Natural killer cell (primary cell): ENCODE data around the gene UQCRC2. TPM values are rescaled to one million over a fixed set of nuclear protein-coding genes. Genes with fewer than 3 reads are reported as not detected.
"Not testable (repeated sequence)": the region's sequence is repeated elsewhere in the genome, so short reads cannot be mapped to it uniquely, and the experiment has no call there.

Experiments used
- ATAC-seq, 3 donors: fragments of 150-1000 bp in 2 of 3; fragments of 200-7000 bp in 1 of 3; cut with Tn5 transposase; 1 replicate in 1 of 3; 2 replicates in 2 of 3; pipeline ENCODE4 v1.10.0; 2021; ENCODE audit warnings: mild to moderate bottlenecking in 2 of 3, moderate library complexity in 2 of 3
- DNase-seq, 2 donors: peaks; one replicate each; pipeline versions ENCODE4 v3.0.0 to v3.0.0-alpha.2; 2013 to 2021; ENCODE audit warnings: mixed read lengths in 1 of 2
- H3K27ac ChIP-seq: one replicate; pipeline ENCODE4 v1.5.1; 2013; ENCODE audit warnings: mild to moderate bottlenecking, low read length
- H3K27me3 ChIP-seq: one replicate; pipeline ENCODE4 v1.6.1; 2013; ENCODE audit warnings: low read length; ENCODE audit not compliant: control insufficient read depth, insufficient read depth
- H3K36me3 ChIP-seq: one replicate; pipeline ENCODE4 v1.6.1; 2013; ENCODE audit warnings: low read length; ENCODE audit not compliant: control insufficient read depth, insufficient read depth
- H3K4me1 ChIP-seq: one replicate; pipeline ENCODE4 v1.6.1; 2013; ENCODE audit warnings: low read length; ENCODE audit not compliant: control insufficient read depth, insufficient read depth
- H3K4me3 ChIP-seq: one replicate; pipeline ENCODE4 v1.5.1; 2013; ENCODE audit warnings: low read length
- H3K9me3 ChIP-seq: one replicate; pipeline ENCODE4 v1.6.1; 2013; ENCODE audit warnings: low read length; ENCODE audit not compliant: control insufficient read depth, insufficient read depth
- H3K27ac Mint-ChIP-seq, 2 donors: one replicate each; pipeline ENCODE4 v1.8.0; 2022; ENCODE audit warnings: mild to moderate bottlenecking in 2 of 2, mixed read lengths in 2 of 2, moderate library complexity in 1 of 2
- H3K27me3 Mint-ChIP-seq, 2 donors: one replicate each; pipeline ENCODE4 v1.8.0; 2022; ENCODE audit warnings: low read depth in 2 of 2, mixed read lengths in 2 of 2
- H3K36me3 Mint-ChIP-seq: one replicate; pipeline ENCODE4 v1.8.0; 2022; ENCODE audit warnings: mixed read lengths
- H3K4me1 Mint-ChIP-seq, 2 donors: one replicate each; pipeline ENCODE4 v1.8.0; 2022; ENCODE audit warnings: mixed read lengths in 2 of 2
- H3K4me3 Mint-ChIP-seq: one replicate; pipeline ENCODE4 v1.8.0; 2022; ENCODE audit warnings: mild to moderate bottlenecking, moderate library complexity, mixed read lengths
- H3K9me3 Mint-ChIP-seq, 2 donors: one replicate each; pipeline ENCODE4 v1.8.0; 2022; ENCODE audit warnings: mixed read lengths in 2 of 2
- WGBS: methylation state at CpG from one replicate; pipeline ENCODE4 v1.1.7; 2013; ENCODE audit warnings: missing lambda C conversion rate; ENCODE audit not compliant: insufficient coverage; 5-methylcytosine and 5-hydroxymethylcytosine counted together
- intact Hi-C: fragments of 100-400 bp; cut with micrococcal nuclease; formaldehyde crosslinking; loops from one replicate; pipeline ENCODE4 v1.14.2; 2022
- total RNA-seq, 4 donors: library from RNA; stranded (reverse); fragments of 120-200 nt in 1 of 4; gene quantifications; one replicate each; pipeline versions ENCODE4 v1.2.3 to v1.2.4, GENCODE V29; 2013 to 2022
- TF ChIP-seq, protein P1 (sequence below): fragments of 200-600 bp; IDR thresholded peaks from one replicate; pipeline ENCODE4 v1.8.0; 2022; ENCODE audit warnings: antibody characterized with exemption

UQCRC2 gene
- total RNA-seq, 3 donors from 2014 or later (not counting 1 experiment from before 2014, with no cell fraction given), result 162 to 177 (median 177) TPM

DNA sequence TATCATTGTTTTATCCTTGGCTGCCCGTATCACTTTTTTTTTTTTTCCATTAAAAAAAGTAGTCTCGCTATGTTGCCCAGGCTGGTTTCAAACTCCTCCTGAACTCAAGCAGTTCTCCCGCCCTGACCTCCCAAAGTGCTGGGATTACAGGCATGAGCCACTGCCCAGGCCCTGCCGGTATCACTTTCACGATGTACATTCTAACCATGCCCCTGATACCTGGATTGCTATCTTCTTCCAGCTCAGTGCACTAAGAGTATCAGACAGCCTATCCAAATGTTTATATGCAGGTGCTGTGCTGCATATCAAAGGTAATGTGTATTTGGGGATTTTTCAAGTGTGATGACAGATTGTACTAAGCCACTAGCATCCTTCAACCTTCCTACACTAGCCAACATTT, 69.0 kb downstream of the UQCRC2 start:
- Mint-ChIP-seq H3K4me1 (peaks cover 10 to 27% of the 10 kb centered on the region in 2 donors), H3K27me3 (no peaks in the 10 kb centered on the region), H3K36me3 (no peaks in the 10 kb centered on the region), H3K27ac (no peak overlapping the region), H3K9me3 (no peaks in the 10 kb centered on the region), H3K4me3 (no peak overlapping the region)
- DNase-seq (no peak), ATAC-seq (no peak)
- no peak overlapping the region for H3K4me3 ChIP-seq
- H3K9me3 ChIP-seq, result no peaks in the 10 kb centered on the region
- no peak overlapping the region for H3K27ac ChIP-seq
- intact Hi-C loops, result no loop called here
- TF ChIP-seq, protein P1, sequence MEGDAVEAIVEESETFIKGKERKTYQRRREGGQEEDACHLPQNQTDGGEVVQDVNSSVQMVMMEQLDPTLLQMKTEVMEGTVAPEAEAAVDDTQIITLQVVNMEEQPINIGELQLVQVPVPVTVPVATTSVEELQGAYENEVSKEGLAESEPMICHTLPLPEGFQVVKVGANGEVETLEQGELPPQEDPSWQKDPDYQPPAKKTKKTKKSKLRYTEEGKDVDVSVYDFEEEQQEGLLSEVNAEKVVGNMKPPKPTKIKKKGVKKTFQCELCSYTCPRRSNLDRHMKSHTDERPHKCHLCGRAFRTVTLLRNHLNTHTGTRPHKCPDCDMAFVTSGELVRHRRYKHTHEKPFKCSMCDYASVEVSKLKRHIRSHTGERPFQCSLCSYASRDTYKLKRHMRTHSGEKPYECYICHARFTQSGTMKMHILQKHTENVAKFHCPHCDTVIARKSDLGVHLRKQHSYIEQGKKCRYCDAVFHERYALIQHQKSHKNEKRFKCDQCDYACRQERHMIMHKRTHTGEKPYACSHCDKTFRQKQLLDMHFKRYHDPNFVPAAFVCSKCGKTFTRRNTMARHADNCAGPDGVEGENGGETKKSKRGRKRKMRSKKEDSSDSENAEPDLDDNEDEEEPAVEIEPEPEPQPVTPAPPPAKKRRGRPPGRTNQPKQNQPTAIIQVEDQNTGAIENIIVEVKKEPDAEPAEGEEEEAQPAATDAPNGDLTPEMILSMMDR, result no peak
- no peaks in the 10 kb centered on the region for H3K4me1 ChIP-seq
- 100% methylated on average over 5 of the region's 5 CpGs for WGBS
- no peaks in the 10 kb centered on the region for H3K36me3 ChIP-seq
- no peaks in the 10 kb centered on the region for H3K27me3 ChIP-seq

DNA sequence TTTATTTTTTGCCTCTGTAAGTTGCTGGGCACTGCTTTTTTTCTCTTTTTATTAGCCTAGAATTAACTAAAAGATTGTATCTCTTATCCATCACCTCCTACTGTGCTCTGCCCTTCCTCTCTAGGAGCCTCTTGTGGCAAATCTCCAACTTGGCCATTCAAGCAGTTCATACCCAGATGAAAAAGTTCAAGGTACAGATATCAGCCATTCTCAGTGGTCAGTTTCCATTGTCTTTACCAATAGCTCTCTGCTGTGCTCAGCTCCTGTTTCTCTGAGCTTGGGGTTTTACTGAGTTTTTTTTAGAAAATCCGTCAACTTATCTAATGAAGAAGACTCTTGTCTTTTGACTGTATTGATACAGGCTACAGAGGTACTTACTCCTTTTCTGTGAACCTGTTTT, 70.3 kb downstream of the UQCRC2 start:
- DNase-seq (no peak), ATAC-seq (no peak)
- Mint-ChIP-seq H3K4me1 (peaks cover 7 to 22% of the 10 kb centered on the region in 2 donors), H3K9me3 (no peaks in the 10 kb centered on the region), H3K27ac (no peak overlapping the region), H3K36me3 (no peaks in the 10 kb centered on the region), H3K27me3 (no peaks in the 10 kb centered on the region), H3K4me3 (no peak overlapping the region)
- intact Hi-C loops, result no loop called here
- WGBS, result 100% methylated on average over 1 of the region's 1 CpG
- TF ChIP-seq, protein P1, result no peak
- Histone ChIP-seq H3K27me3 (no peaks in the 10 kb centered on the region), H3K4me1 (no peaks in the 10 kb centered on the region), H3K36me3 (no peaks in the 10 kb centered on the region), H3K27ac (no peak overlapping the region), H3K4me3 (no peak overlapping the region), H3K9me3 (no peaks in the 10 kb centered on the region)

DNA sequence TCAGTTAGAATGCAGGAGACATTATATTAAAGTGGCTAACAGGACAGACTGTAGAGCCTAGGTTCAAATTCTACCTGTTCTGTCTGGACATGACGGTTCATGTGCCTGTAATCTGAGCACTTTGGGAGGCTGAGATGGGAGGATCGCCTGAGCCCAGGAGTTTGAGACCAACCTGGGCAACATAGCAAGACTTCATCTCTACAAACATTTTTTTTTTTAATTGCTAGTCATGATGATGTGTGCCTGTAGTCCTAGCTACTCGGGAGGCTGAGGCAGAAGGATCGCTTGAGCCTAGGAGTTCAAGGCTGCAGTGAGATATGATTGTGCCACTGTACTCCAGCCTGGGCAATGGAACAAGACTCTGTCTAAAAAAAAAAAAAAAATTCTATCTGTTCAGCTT, 71.6 kb downstream of the UQCRC2 start:
- WGBS, result 98% methylated on average over 4 of the region's 4 CpGs
- H3K27ac ChIP-seq, H3K27me3 ChIP-seq, H3K4me3 Mint-ChIP-seq, H3K36me3 Mint-ChIP-seq, H3K9me3 Mint-ChIP-seq, intact Hi-C loops, H3K4me3 ChIP-seq, DNase-seq, ATAC-seq, H3K36me3 ChIP-seq, H3K27me3 Mint-ChIP-seq, H3K4me1 ChIP-seq, H3K27ac Mint-ChIP-seq, H3K9me3 ChIP-seq: not testable (repeated sequence)
- H3K4me1 Mint-ChIP-seq, result peaks cover 0 to 20% of the 10 kb centered on the region in 2 donors

DNA sequence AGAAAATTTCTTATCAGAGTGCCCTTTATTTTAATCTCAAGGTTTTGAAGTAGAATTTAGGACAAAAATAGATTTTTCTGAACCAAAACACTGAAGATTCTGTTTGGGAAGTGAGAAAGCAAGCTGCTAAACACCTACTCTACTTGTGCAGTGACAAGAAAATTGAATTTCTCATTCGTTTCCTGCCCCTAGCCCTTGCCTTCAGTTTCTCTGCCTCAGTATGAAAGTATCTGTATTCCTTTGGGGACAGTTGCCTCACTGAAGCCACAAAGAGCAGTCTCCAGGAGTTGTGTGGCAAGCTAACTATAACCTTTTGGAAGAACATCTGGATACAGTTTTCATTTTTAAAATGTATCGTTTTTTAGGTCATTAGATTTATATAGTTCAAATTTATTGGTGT, 74.5 kb downstream of the UQCRC2 start:
- H3K9me3 Mint-ChIP-seq, result no peaks in the 10 kb centered on the region
- H3K27ac Mint-ChIP-seq, result no peak overlapping the region
- H3K4me3 ChIP-seq, result no peak overlapping the region
- no peak overlapping the region for H3K27ac ChIP-seq
- no peaks in the 10 kb centered on the region for H3K4me1 ChIP-seq
- H3K4me1 Mint-ChIP-seq, result peaks cover 13 to 19% of the 10 kb centered on the region in 2 donors
- intact Hi-C loops, result no loop called here
- H3K9me3 ChIP-seq, result no peaks in the 10 kb centered on the region
- no peaks in the 10 kb centered on the region for H3K27me3 ChIP-seq
- 58% methylated on average over 1 of the region's 2 CpGs for WGBS
- TF ChIP-seq, protein P1, result no peak
- ATAC-seq (no peak), DNase-seq (no peak)
- no peaks in the 10 kb centered on the region for H3K36me3 Mint-ChIP-seq
- peaks cover 3% of the 10 kb centered on the region for H3K36me3 ChIP-seq
- no peaks in the 10 kb centered on the region for H3K27me3 Mint-ChIP-seq
- H3K4me3 Mint-ChIP-seq, result no peak overlapping the region
